SKM-1 treated with dmso at 0.1 percent for 144 hours (cell line): Measurements from ENCODE around the gene DOCK1.

Experiments
- DNase-seq: peaks from one replicate; lab custom pipeline; 2025; ENCODE audit not compliant: unreplicated experiment; lab: John Stamatoyannopoulos, UW

Gene DOCK1

GRCh38 chr10:126949161-126949503 lies 43.9 kb downstream of the DOCK1 start:
- no peak for DNase-seq

GRCh38 chr10:126950401-126951105 lies 45.3 kb downstream of the DOCK1 start:
- no peak for DNase-seq

GRCh38 chr10:126953886-126954285 lies 48.7 kb downstream of the DOCK1 start:
- no peak for DNase-seq

- DNase-seq, result no peak
Measured at GRCh38 chr10:126955396-126955795, 50.2 kb downstream of the DOCK1 start.

GRCh38 chr10:126955934-126956711 lies 50.9 kb downstream of the DOCK1 start:
- DNase-seq, result no peak

GRCh38 chr10:126956712-126957108 lies 51.5 kb downstream of the DOCK1 start:
- DNase-seq, result no peak

GRCh38 chr10:126957111-126957510 lies 51.9 kb downstream of the DOCK1 start:
- no peak for DNase-seq

- no peak for DNase-seq
Measured at GRCh38 chr10:126959431-126959830, 54.2 kb downstream of the DOCK1 start.

- DNase-seq, result no peak
Measured at GRCh38 chr10:126959906-126960685, 54.9 kb downstream of the DOCK1 start.

GRCh38 chr10:126963354-126963753 lies 58.1 kb downstream of the DOCK1 start:
- DNase-seq, result no peak

GRCh38 chr10:126964190-126964589 lies 59.0 kb downstream of the DOCK1 start:
- no peak for DNase-seq

- DNase-seq, result no peak
Measured at GRCh38 chr10:126966938-126967337, 61.7 kb downstream of the DOCK1 start.

GRCh38 chr10:126969310-126969709 lies 64.1 kb downstream of the DOCK1 start:
- peak; percentile 12 for DNase-seq

- no peak for DNase-seq
Measured at GRCh38 chr10:126972635-126973414, 67.6 kb downstream of the DOCK1 start.

GRCh38 chr10:126975221-126975620 lies 70.0 kb downstream of the DOCK1 start:
- no peak for DNase-seq

GRCh38 chr10:126977216-126977615 lies 72.0 kb downstream of the DOCK1 start:
- no peak for DNase-seq

- no peak for DNase-seq
Measured at GRCh38 chr10:126979311-126979710, 74.1 kb downstream of the DOCK1 start.

- no peak for DNase-seq
Measured at GRCh38 chr10:126993208-126993607, 88.0 kb downstream of the DOCK1 start.

- no peak for DNase-seq
Measured at GRCh38 chr10:126997801-126998590, 92.8 kb downstream of the DOCK1 start.

GRCh38 chr10:127000598-127000997 lies 95.4 kb downstream of the DOCK1 start:
- DNase-seq, result no peak
